GM21529 (cell line): ENCODE data around the gene B4GALT4.
"Not testable (repeated sequence)": the region's sequence is repeated elsewhere in the genome, so short reads cannot be mapped to it uniquely, and the experiment has no call there.

Experiments
- ATAC-seq: cut with Tn5 transposase; IDR thresholded peaks from one replicate; pipeline ENCODE4 v1.9.1; 2021; ENCODE audit not compliant: unreplicated experiment

The B4GALT4 gene

DNA sequence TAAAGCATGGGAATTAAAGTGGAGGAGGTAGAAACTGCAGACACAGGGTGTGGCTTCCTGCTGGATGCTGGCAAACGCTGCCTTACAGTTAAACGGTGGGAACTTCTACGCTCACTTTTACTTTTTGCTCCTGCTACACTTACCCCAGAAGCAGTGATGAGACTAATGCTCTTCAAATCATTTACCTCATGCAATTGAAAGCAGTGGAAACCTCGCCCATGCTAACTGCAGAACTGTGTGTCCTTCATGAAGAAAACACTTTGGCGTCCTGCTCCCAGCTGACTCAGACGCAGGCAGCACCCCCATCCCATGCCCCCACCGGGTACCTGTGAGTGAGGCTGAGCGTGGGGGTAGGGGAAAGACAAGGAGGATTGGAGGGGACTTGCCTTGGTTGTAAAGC is 35.5 kb downstream of the B4GALT4 start:
- no peak for ATAC-seq

DNA sequence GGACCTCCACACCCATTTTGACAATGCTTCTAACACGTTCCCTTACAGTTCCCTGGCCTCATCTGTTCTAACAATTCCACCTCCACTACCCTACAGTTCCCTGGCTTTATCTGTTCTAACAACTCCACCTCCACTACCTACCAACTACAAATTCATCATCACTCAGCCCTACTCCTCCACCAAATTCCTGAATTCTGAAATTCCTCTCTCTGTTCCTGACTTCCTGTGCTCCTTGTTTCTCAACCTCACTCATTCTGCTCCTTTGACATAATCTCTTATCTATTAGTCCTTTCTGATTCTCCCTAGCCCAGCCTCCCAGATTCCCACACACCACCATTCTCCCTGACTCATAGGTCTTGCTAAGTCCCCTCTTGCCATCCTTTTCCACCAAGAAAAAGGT is 44.8 kb downstream of the B4GALT4 start:
- ATAC-seq = no peak

DNA sequence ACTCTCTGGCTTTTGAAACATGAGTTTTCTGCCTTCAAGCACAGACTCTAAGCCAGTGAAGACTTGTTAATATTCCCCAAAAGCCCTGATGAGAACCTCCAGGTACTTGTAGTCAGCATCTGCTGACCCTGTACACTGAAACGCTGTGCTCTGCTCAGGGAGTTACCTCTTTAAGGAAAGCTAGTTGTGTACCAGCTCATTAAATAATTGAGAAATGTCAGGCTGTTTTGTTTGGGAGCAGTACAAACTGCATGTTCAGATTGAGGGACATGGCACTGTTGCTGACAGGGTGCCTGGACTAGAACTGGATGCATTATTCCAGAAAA is 45.6 kb downstream of the B4GALT4 start:
- ATAC-seq = no peak

DNA sequence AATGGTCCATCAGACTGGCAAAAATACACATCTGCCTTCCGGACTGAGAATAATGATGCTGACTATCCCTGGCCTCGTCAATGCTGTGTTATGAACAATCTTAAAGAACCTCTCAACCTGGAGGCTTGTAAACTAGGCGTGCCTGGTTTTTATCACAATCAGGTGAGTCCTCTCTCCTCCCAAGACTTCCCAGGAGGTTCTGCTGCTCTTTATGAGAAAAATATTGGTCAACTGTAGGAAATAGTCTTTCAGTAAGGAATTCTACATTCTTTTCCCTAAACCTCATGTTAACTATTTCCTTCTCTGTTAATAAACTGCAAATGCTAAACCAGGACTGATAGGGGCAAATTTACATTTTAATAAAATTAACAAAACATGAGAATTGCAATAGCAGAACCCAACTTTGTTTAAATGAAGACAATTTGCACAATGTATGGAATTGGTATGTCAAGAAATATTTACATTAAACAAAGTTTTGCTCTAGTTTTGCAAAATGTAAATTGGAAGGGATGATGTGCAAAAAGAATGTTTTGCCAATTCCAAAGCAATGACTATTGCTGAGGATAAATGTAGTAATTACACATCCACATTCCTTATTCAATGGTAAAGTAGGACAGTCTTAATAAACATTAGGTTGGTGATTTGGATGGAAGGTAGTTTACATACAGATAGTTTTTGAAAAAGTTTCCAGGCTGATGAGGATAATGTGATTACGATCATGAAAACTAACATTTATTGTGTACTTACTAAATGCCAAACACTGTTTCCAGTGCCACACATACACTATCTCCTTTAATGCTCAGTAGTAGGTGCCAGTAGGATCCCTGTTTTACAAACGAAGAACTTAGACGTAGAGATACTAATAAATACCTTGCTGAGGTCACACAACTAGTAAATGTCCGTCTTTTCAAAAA is 46.2 kb downstream of the B4GALT4 start:
- ATAC-seq = no peak

DNA sequence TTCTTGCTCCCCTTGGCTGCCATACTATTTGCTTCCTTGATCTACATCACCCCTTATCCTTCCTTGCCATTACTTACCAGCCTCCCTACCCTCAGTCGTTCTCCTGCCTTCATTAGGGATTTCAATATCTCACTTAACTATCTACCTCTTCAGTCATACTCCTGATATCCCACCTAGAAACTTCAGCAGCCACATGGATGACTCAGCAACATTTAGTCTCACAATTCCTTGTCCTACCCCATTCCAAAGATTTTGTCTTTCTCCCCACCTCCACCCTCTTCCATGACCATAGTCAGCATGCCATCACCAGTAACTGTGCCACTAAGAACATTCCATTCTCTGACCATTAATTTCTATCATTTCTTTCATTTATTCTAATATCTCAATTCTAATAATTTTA is 48.9 kb downstream of the B4GALT4 start:
- ATAC-seq = no peak

DNA sequence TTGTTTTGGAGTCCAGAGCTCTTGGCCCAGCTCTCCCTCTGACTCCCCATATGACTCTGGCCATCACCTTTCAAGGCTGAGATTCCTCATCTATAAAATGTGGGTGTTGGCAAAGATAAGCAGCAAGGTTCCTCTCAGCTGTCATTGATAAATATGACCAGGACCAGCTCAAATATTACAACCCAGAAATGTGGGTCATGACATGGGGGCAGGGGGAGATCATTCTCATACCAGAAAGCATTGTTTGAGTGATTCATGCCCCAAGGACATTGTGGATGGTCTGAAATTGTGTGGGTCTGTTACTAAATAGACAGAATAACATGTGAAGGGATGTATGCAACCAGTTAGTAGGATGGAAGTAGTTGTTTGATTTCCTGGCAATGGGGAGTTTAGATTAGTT is 53.4 kb downstream of the B4GALT4 start:
- ATAC-seq = no peak

DNA sequence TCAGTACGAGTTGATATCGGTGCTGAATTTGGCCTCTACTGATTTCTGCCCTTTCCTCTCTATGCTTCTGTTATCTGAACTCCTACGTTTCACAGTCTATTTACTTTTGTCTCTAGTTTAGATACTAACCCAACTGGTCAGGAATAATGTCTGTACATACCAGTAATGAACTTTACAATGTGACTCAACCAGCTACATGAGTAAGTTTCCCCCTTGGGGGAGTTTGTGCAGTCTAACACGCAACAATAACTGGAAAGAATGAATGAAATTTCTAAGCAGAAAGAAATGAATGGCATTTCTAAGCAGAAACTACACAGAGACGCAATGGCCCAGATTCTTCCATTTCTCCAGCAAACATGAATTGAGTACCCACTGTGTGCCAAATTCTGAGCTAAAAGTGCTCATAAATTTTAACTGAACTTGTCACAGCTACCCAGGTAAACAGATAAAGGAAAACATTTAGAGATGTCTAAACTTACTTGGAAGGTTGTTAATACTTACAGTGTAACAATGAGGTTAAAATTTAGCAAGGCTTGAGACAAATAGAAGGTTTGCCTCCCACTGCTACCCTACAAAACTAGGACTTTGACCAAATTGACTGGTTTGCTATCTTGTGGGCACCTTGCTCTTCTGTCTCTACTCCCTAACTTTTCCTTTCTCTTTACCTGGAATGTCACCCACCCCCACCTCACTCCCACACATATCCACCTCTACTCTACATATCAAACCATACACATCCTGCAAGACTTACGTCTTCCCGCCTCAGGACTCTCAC is 55.7 kb downstream of the B4GALT4 start:
- no peak for ATAC-seq

DNA sequence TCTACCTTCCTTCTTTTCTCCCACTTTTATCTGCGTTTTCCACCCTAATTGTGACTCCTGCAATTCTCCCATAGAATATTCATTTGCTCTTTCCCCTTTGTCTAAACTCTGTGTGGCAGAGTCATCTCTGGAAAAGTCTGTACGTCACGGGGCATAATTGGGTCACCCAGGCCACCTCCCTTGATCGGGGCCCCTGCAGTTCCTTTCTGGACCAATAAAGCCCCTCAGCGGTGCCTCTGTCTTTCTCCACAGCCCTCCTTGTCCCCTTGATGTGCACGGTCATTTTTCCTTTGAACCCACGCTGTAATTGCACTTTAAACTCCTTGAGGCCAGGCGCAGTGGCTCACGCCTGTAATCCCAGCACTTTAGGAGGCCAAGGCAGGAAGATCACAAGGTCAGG is 56.6 kb downstream of the B4GALT4 start:
- no peak for ATAC-seq

DNA sequence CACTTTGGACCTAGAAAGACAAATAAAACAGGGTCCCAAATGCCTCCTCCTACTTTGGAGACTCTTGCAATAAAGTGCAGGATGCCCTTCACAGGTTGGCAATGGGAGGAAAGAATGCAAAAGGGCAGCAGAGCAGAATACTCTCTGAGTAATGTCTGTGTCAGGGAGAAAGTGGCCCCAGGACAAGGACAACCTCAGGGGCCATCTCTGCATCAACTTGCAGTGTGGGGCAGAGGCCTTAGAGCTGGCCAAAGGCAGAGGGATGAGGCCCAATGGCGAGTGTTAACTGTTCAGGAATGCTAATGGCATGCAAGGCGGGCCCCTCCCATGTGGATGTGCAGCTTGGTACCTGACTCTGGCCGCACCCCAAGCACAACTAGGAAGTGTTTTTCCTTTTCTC is 58.9 kb downstream of the B4GALT4 start:
- ATAC-seq = no peak

DNA sequence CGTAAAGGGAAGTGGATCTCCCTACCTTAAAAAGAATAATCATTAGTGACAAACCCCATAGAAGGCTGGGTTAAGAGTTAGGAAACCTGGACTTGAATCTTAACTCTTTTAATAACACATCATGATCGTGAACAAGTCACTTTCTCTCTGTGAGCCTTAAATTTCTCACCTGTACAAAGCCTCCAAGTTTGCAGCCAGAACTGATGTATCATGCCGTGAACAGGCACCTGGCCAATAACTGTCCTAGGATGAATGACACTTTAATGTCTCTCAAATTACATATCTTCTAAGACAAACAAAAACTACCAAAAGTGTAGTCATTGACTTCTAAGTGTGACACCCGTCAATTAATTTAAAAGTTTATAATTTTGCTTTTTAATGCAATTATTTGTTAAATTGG is 63.4 kb downstream of the B4GALT4 start:
- ATAC-seq = no peak

DNA sequence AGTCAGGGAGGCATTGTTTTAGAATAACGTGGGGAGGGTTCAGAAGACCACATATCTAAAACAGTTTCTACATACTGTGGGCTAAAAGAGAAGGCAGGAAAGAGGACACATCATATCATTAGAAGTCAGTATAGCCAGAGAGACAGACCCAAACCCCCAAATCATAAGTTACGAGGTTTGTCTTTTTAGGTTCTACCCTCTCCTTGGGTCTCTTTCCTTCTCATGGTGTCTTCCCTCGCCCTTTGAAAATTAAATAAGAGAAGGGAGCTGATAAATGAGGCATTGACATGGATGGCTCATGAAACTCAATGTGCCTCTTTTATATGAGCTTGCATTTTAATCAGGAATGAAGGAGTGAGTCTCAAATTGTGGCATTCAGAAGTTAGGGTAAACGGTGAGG is 63.9 kb downstream of the B4GALT4 start:
- ATAC-seq = no peak

DNA sequence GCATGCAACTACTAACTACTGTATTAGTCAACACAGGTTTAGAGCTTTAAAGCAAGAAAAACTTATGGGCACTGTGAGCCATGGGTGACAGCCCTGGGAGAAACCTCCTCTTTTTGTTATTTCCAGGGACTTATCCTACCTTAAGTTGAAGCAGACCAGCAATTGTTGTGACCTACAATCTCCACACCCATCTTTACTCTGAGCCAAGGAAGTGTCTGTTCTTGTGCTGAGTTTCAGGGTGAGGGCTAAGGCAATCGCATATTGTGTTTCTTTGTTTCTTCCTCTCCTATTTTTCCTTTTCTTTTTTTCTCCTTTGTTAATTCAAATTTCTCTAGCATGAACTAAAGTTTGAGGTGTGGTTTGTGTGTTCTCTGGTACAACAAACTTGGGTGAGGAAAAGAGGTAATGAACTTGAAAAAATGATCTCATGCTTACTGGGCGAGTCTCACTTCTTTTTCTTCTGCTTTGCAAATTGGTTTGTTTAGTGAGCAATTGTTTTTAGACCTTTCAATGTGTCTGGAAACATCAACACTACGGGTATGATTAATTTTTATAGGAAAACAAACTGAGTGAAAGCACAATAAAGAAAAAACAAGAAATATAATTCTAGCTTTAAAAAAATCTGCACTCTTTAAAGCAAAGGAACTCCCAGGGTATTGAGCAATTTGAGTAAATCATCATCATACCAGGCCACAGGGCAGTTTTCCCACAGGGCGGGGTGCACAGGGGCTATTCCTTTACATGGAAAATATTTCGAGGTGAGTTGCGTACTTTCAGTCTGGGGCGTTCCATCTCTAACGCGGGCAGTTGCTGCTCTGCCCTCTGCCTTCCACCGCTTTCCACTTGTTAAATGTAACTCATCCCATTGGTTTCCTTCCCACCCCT is 64.6 kb downstream of the B4GALT4 start:
- ATAC-seq = no peak

DNA sequence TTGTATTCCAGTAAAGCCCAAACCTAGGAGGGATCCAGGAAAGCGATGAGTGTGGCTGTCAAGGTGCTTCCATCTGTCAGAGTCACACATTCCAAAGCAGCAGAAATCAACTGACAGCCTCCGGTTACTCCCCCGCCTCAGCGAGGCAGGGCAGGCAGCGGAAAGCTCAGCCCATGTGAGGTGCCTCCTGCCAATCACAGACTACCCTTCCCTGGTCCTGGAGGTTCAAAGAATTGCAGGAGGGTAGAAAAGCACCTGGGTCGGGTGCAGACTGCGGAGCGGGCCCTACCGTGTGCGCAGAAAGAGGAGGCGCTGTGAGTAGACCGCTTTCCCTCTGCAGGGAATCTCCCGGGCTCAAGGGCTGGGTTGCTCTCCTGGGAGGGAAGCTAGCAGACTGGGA is 67.4 kb downstream of the B4GALT4 start, which contains the start of gene UPK1B:
TSS of gene UPK1B (plus strand) at position 274 of the 400 bp plus-strand sequence. CDS start 13,144 bp downstream, outside the sequence.
- ATAC-seq = no peak

DNA sequence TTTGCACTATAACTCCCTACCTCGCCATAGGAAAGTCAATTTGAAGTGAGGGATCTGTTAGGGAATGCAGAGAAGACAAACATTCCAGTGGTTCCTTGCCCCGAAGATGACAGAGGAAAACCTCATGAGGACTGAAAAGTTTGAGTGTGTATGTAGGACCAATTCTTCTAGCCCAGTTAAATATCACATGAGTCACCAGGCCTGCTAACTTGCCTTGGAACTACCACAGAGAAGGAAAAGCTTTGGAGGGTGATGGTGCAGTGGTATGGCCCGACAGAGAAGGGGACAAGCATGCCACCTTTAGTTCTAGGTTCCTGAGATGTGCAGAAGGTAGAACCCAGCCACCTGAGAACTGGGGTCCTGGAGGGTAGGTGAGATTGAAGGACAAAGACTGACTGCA is 69.9 kb downstream of the B4GALT4 start:
- ATAC-seq = no peak

DNA sequence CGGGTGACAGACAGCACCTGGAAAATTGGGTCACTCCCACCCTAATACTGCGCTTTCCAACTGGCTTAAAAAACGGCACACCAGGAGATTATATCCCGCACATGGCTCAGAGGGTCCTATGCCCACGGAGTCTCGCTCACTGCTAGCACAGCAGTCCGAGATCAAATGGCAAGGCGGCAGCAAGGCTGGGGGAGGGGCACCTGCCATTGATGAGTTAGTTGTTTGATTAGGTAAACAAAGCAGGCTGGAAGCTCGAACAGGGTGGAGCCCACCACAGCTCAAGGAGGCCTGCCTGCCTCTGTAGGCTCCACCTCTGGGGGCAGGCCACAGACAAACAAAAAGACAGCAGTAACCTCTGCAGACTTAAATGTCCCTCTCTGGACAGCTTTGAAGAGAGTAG is 75.9 kb downstream of the B4GALT4 start:
- ATAC-seq = not testable (repeated sequence)
